ENCODE data around the gene DLGAP3. TPM values are rescaled to one million over a fixed set of nuclear protein-coding genes. Genes with fewer than 3 reads are reported as not detected.

DLGAP3 gene
- total and polyA plus RNA-seq, 2 of the 13 experiments (the other 11 are each of a cell fraction or from before 2014, with no cell fraction given): 0.03 to 0.04 TPM

- TF ChIP-seq, protein P1, sequence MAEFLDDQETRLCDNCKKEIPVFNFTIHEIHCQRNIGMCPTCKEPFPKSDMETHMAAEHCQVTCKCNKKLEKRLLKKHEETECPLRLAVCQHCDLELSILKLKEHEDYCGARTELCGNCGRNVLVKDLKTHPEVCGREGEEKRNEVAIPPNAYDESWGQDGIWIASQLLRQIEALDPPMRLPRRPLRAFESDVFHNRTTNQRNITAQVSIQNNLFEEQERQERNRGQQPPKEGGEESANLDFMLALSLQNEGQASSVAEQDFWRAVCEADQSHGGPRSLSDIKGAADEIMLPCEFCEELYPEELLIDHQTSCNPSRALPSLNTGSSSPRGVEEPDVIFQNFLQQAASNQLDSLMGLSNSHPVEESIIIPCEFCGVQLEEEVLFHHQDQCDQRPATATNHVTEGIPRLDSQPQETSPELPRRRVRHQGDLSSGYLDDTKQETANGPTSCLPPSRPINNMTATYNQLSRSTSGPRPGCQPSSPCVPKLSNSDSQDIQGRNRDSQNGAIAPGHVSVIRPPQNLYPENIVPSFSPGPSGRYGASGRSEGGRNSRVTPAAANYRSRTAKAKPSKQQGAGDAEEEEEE (CRISPR knock-in tag; IDR thresholded peaks at IDR 0.05; ENCODE audit: borderline replicate concordance): peak; percentile 94; the same call in 1 of the 2 replicates
- TF ChIP-seq, protein P2, sequence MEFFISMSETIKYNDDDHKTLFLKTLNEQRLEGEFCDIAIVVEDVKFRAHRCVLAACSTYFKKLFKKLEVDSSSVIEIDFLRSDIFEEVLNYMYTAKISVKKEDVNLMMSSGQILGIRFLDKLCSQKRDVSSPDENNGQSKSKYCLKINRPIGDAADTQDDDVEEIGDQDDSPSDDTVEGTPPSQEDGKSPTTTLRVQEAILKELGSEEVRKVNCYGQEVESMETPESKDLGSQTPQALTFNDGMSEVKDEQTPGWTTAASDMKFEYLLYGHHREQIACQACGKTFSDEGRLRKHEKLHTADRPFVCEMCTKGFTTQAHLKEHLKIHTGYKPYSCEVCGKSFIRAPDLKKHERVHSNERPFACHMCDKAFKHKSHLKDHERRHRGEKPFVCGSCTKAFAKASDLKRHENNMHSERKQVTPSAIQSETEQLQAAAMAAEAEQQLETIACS (CRISPR knock-in tag; IDR thresholded peaks at IDR 0.05): peak; percentile 59
- peak; percentile 96; the same call in 1 of the 2 replicates for TF ChIP-seq HOXA7 (CRISPR knock-in tag; IDR thresholded peaks at IDR 0.05)
- peak; percentile 97 for TF ChIP-seq ZBTB42 (CRISPR knock-in tag; IDR thresholded peaks at IDR 0.05)
- TF ChIP-seq FOSL2 (CRISPR knock-in tag; IDR thresholded peaks at IDR 0.05): peak; percentile 83
- TF ChIP-seq ZNF17 (CRISPR knock-in tag; IDR thresholded peaks at IDR 0.05): peak; percentile 97
- no peak for TF ChIP-seq AGO1 (IDR thresholded peaks at IDR 0.05; ENCODE audit: low read depth, low read length, poor library complexity, severe bottlenecking)
- TF ChIP-seq CENPT (CRISPR knock-in tag; IDR thresholded peaks at IDR 0.05; ENCODE audit: low read depth): 0 out of 2 replicates have a peak, but pooled peaks have one; percentile 78
- no peak for TF ChIP-seq MAFF (IDR thresholded peaks at IDR 0.05; ENCODE audit: low read depth, low read length)
- TF ChIP-seq ZNF570 (CRISPR knock-in tag; IDR thresholded peaks at IDR 0.05; ENCODE audit: borderline replicate concordance): peak; percentile 97
- peak; percentile 99 for TF ChIP-seq SALL1 (CRISPR knock-in tag; IDR thresholded peaks at IDR 0.05)
- peak; percentile 86; the same call in 1 of the 2 replicates for TF ChIP-seq ZNF839 (CRISPR knock-in tag; IDR thresholded peaks at IDR 0.05; ENCODE audit: borderline replicate concordance)
- peak; percentile 98 for TF ChIP-seq DZIP1 (CRISPR knock-in tag; IDR thresholded peaks at IDR 0.05)
- TF ChIP-seq ZNF276 (CRISPR knock-in tag; IDR thresholded peaks at IDR 0.05; ENCODE audit: low read depth): peak; percentile 95
- peak; percentile 99 for TF ChIP-seq IRX3 (CRISPR knock-in tag; IDR thresholded peaks at IDR 0.05; ENCODE audit: borderline replicate concordance, low read depth)
- TF ChIP-seq, protein P3, sequence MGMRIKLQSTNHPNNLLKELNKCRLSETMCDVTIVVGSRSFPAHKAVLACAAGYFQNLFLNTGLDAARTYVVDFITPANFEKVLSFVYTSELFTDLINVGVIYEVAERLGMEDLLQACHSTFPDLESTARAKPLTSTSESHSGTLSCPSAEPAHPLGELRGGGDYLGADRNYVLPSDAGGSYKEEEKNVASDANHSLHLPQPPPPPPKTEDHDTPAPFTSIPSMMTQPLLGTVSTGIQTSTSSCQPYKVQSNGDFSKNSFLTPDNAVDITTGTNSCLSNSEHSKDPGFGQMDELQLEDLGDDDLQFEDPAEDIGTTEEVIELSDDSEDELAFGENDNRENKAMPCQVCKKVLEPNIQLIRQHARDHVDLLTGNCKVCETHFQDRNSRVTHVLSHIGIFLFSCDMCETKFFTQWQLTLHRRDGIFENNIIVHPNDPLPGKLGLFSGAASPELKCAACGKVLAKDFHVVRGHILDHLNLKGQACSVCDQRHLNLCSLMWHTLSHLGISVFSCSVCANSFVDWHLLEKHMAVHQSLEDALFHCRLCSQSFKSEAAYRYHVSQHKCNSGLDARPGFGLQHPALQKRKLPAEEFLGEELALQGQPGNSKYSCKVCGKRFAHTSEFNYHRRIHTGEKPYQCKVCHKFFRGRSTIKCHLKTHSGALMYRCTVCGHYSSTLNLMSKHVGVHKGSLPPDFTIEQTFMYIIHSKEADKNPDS (CRISPR knock-in tag; IDR thresholded peaks at IDR 0.05): peak; percentile 87
- TF ChIP-seq ADNP (CRISPR knock-in tag; IDR thresholded peaks at IDR 0.05): no peak
- TF ChIP-seq ZNF558 (CRISPR knock-in tag; IDR thresholded peaks at IDR 0.05; ENCODE audit: borderline replicate concordance): peak; percentile 99
- TF ChIP-seq JUND (CRISPR knock-in tag; IDR thresholded peaks at IDR 0.05): 0 out of 2 replicates have a peak, but pooled peaks have one; percentile 16
Observed at GRCh38 chr1:34924759-34925555, 4.5 kb downstream of the DLGAP3 start (continued).

Data from HepG2 (cell line).